Keratinocyte (primary cell): Measurements from ENCODE around the gene TMEM200B. TPM values are rescaled to one million over a fixed set of nuclear protein-coding genes. Genes with fewer than 3 reads are reported as not detected.

Experiments
- DNase-seq: peaks from one replicate; pipeline ENCODE4 v3.0.0-alpha.2; 2011; ENCODE audit warnings: low read depth, missing footprints, low spot score
- FAIRE-seq: peaks from 2 replicates; lab custom pipeline; 2011; peaks lifted over from hg19 to GRCh38; lab: Jason Lieb, UNC
- H2AFZ ChIP-seq: 2 replicates; pipeline ENCODE4 v1.6.0; 2012; ENCODE audit warnings: low read length, control low read depth, inconsistent platforms; ENCODE audit not compliant: control insufficient read depth
- H3K27ac ChIP-seq: 2 replicates; pipeline ENCODE4 v1.5.1; 2011; ENCODE audit warnings: low read length; ENCODE audit not compliant: control insufficient read depth, insufficient read depth
- H3K27me3 ChIP-seq: 3 replicates; pipeline ENCODE4 v1.6.0; 2011; ENCODE audit warnings: low read length; ENCODE audit not compliant: control insufficient read depth, insufficient read depth; ENCODE audit errors: extremely low read depth
- H3K36me3 ChIP-seq, 2 experiments: 2 replicates in 1 of 2; 3 replicates in 1 of 2; pipeline ENCODE4 v1.5.1; 2011; ENCODE audit warnings: low read length in 2 of 2, mild to moderate bottlenecking in 1 of 2; ENCODE audit not compliant: control insufficient read depth in 2 of 2, insufficient read depth in 2 of 2; ENCODE audit errors: extremely low read depth in 1 of 2
- H3K4me1 ChIP-seq: 3 replicates; pipeline ENCODE4 v1.5.1; 2011; ENCODE audit warnings: low read length; ENCODE audit not compliant: control insufficient read depth, insufficient read depth; ENCODE audit errors: extremely low read depth
- H3K4me2 ChIP-seq: 3 replicates; pipeline ENCODE4 v1.6.0; 2011; ENCODE audit warnings: low read depth, low read length; ENCODE audit not compliant: control insufficient read depth, insufficient read depth; ENCODE audit errors: extremely low read depth
- H3K4me3 ChIP-seq, 3 experiments: fragments of 200-600 bp in 1 of 3; sonication (generic) in 1 of 3; 2 replicates in 2 of 3; 3 replicates in 1 of 3; pipeline ENCODE4 v1.5.1; 2011 to 2016; ENCODE audit warnings: low read length in 3 of 3, mild to moderate bottlenecking in 3 of 3, control low read depth in 2 of 3, inconsistent platforms in 1 of 3, low read depth in 1 of 3, mixed read lengths in 1 of 3, mixed run types in 1 of 3, moderate library complexity in 1 of 3; ENCODE audit not compliant: control insufficient read depth in 2 of 3, insufficient read depth in 2 of 3; ENCODE audit errors: extremely low read depth in 1 of 3
- H3K79me2 ChIP-seq: 2 replicates; pipeline ENCODE4 v1.6.0; 2012; ENCODE audit warnings: low read length; ENCODE audit not compliant: control insufficient read depth, insufficient read depth
- H3K9ac ChIP-seq: 3 replicates; pipeline ENCODE4 v1.6.0; 2011; ENCODE audit warnings: low read length; ENCODE audit not compliant: control insufficient read depth, insufficient read depth; ENCODE audit errors: extremely low read depth
- H3K9me1 ChIP-seq: 3 replicates; pipeline ENCODE4 v1.6.0; 2011; ENCODE audit warnings: low read length; ENCODE audit not compliant: control insufficient read depth, insufficient read depth; ENCODE audit errors: extremely low read depth
- H3K9me3 ChIP-seq: 2 replicates; pipeline ENCODE4 v1.5.1; 2012; ENCODE audit warnings: low read depth, low read length; ENCODE audit not compliant: control insufficient read depth
- H4K20me1 ChIP-seq: 3 replicates; pipeline ENCODE4 v1.6.0; 2011; ENCODE audit warnings: low read length; ENCODE audit not compliant: control insufficient read depth, insufficient read depth; ENCODE audit errors: extremely low read depth
- CTCF ChIP-seq, 3 experiments: IDR thresholded peaks in 1 of 3; conservative IDR thresholded peaks in 1 of 3; optimal IDR thresholded peaks in 1 of 3; 2 replicates in 2 of 3; 3 replicates in 1 of 3; pipeline versions ENCODE3 to v1.5.1; 2011; ENCODE audit warnings: low read length in 3 of 3, mild to moderate bottlenecking in 3 of 3, moderate library complexity in 2 of 3, control low read depth in 1 of 3, inconsistent platforms in 1 of 3; ENCODE audit not compliant: insufficient read depth in 2 of 3; ENCODE audit errors: extremely low read depth in 1 of 3
- EZH2 ChIP-seq: IDR thresholded peaks from one replicate; pipeline ENCODE4 v1.6.1; 2012; ENCODE audit warnings: inconsistent platforms, mild to moderate bottlenecking, low read length, moderate library complexity
- dilution Hi-C: fragments of 300-500 bp; cut with MboI; formaldehyde crosslinking; loops from one replicate; pipeline ENCODE4 v1.7.0; 2020; ENCODE audit warnings: low sequenced_read_pairs; ENCODE audit not compliant: extremely low pct_ligation_motif_present
- polyA plus RNA-seq, 5 experiments: library from polyadenylated mRNA; depleted of rRNA in 3 of 5; stranded (reverse) in 3 of 5; stranded (forward) in 1 of 5; unstranded in 1 of 5; fragments of >200 nt; gene quantifications; 1 replicate in 1 of 5; 2 replicates in 3 of 5; 3 replicates in 1 of 5; pipeline versions ENCODE4 v1.2.1 to v1.2.3, GENCODE V29; 2011 to 2012; ENCODE audit warnings: missing spikeins in 2 of 5, low read depth in 1 of 5, low replicate concordance in 1 of 5

The TMEM200B gene
- polyA plus RNA-seq, 1 donor (not counting 4 experiments of a cell fraction or from before 2014, with no cell fraction given): 0.59 TPM

- Histone ChIP-seq H3K4me3 (no peak overlapping the region), H3K4me2 (no peak overlapping the region), H3K27ac (no peak overlapping the region), H3K9me3 (no peaks in the 10 kb centered on the region), H3K36me3 (peaks cover 23 to 41% of the 10 kb centered on the region in 2 experiments), H3K4me1 (no peaks in the 10 kb centered on the region), H4K20me1 (no peaks in the 10 kb centered on the region), H3K27me3 (no peaks in the 10 kb centered on the region), H3K79me2 (peaks cover 69% of the 10 kb centered on the region), H3K9me1 (no peaks in the 10 kb centered on the region), H3K9ac (no peak overlapping the region), H2AFZ (no peak overlapping the region)
- FAIRE-seq: no peak
- dilution Hi-C loops: no loop called here
- DNase-seq: no peak
- TF ChIP-seq EZH2 (no peak), CTCF (optimal IDR thresholded peaks at IDR 0.05 in 1 of 3, IDR thresholded peaks at IDR 0.05 in 1 of 3, conservative IDR thresholded peaks at IDR 0.05 in 1 of 3; ENCODE audit: extremely low read depth in 1 of 3, insufficient read depth in 2 of 3, low read length in 3 of 3) (no peak)
Observed at GRCh38 chr1:29159773-29160172, 36.1 kb upstream of the TMEM200B start.

- Histone ChIP-seq H3K9me3 (no peaks in the 10 kb centered on the region), H3K9ac (no peak overlapping the region), H3K27ac (no peak overlapping the region), H2AFZ (no peak overlapping the region), H3K27me3 (no peaks in the 10 kb centered on the region), H3K4me3 (no peak overlapping the region), H3K79me2 (peaks cover 44% of the 10 kb centered on the region), H3K4me2 (no peak overlapping the region), H3K4me1 (no peaks in the 10 kb centered on the region), H3K36me3 (peaks cover 24 to 37% of the 10 kb centered on the region in 2 experiments), H4K20me1 (no peaks in the 10 kb centered on the region), H3K9me1 (no peaks in the 10 kb centered on the region)
- FAIRE-seq (no peak), DNase-seq (no peak)
- dilution Hi-C loops: no loop called here
- TF ChIP-seq EZH2 (no peak), CTCF (optimal IDR thresholded peaks at IDR 0.05 in 1 of 3, IDR thresholded peaks at IDR 0.05 in 1 of 3, conservative IDR thresholded peaks at IDR 0.05 in 1 of 3; ENCODE audit: extremely low read depth in 1 of 3, insufficient read depth in 2 of 3, low read length in 3 of 3) (no peak)
Observed at GRCh38 chr1:29157269-29157601, 33.5 kb upstream of the TMEM200B start.
